H9 (cell line): ENCODE measurements around the gene CAMK2N2. TPM values are rescaled to one million over a fixed set of nuclear protein-coding genes. Genes with fewer than 3 reads are reported as not detected.

Experiments
- DNase-seq: peaks from one replicate; pipeline ENCODE4 v3.0.0-alpha.2; 2017
- H2AFZ ChIP-seq: one replicate; pipeline ENCODE4 v1.6.1; 2013; ENCODE audit warnings: mild to moderate bottlenecking, low read length, control low read depth, moderate library complexity
- H2AK5ac ChIP-seq: 2 replicates; pipeline ENCODE4 v1.6.1; 2013; ENCODE audit warnings: low read length, control low read depth, mixed read lengths; ENCODE audit not compliant: insufficient read length
- H2BK120ac ChIP-seq: one replicate; pipeline ENCODE4 v1.6.1; 2013; ENCODE audit warnings: low read depth, mild to moderate bottlenecking, low read length, control low read depth, inconsistent platforms; ENCODE audit not compliant: poor library complexity, severe bottlenecking
- H2BK12ac ChIP-seq: 2 replicates; pipeline ENCODE4 v1.6.1; 2013; ENCODE audit warnings: low read length, control low read depth, mixed read lengths, low read depth; ENCODE audit not compliant: insufficient read length
- H2BK15ac ChIP-seq: 2 replicates; pipeline ENCODE4 v1.6.1; 2013; ENCODE audit warnings: low read depth, low read length, control low read depth
- H2BK20ac ChIP-seq: one replicate; pipeline ENCODE4 v1.6.1; 2013; ENCODE audit warnings: low read depth, mild to moderate bottlenecking, low read length, control low read depth, inconsistent platforms; ENCODE audit not compliant: poor library complexity, severe bottlenecking
- H2BK5ac ChIP-seq: 2 replicates; pipeline ENCODE4 v1.6.1; 2013; ENCODE audit warnings: low read length, control low read depth, mixed read lengths; ENCODE audit not compliant: insufficient read length
- H3K14ac ChIP-seq: 2 replicates; pipeline ENCODE4 v1.6.1; 2013; ENCODE audit warnings: low read length, control low read depth; ENCODE audit not compliant: insufficient read depth
- H3K18ac ChIP-seq: 2 replicates; pipeline ENCODE4 v1.6.1; 2013; ENCODE audit warnings: low read depth, mild to moderate bottlenecking, mixed read lengths, low read length, control low read depth; ENCODE audit not compliant: insufficient read length
- H3K23ac ChIP-seq: 2 replicates; pipeline ENCODE4 v1.6.1; 2013; ENCODE audit warnings: low read length, control low read depth, mixed read lengths, low read depth; ENCODE audit not compliant: insufficient read length
- H3K23me2 ChIP-seq: 2 replicates; pipeline ENCODE4 v1.6.1; 2013; ENCODE audit warnings: low read depth, mild to moderate bottlenecking, mixed read lengths, low read length, control low read depth; ENCODE audit not compliant: insufficient read length, poor library complexity, severe bottlenecking
- H3K27ac ChIP-seq: 2 replicates; pipeline ENCODE4 v1.5.1; 2013; ENCODE audit warnings: low read length, control low read depth, mixed read lengths, low read depth; ENCODE audit not compliant: insufficient read length
- H3K27me3 ChIP-seq: 2 replicates; pipeline ENCODE4 v1.6.1; 2013; ENCODE audit warnings: low read length, control low read depth, inconsistent platforms; ENCODE audit not compliant: insufficient read depth
- H3K4ac ChIP-seq: 2 replicates; pipeline ENCODE4 v1.6.1; 2013; ENCODE audit warnings: low read depth, mild to moderate bottlenecking, control low read depth, inconsistent platforms, low read length, moderate library complexity
- H3K4me1 ChIP-seq: 2 replicates; pipeline ENCODE4 v1.6.1; 2013; ENCODE audit warnings: low read length, control low read depth, inconsistent platforms; ENCODE audit not compliant: insufficient read depth
- H3K4me2 ChIP-seq: 2 replicates; pipeline ENCODE4 v1.6.1; 2013; ENCODE audit warnings: low read length, control low read depth, mixed read lengths; ENCODE audit not compliant: insufficient read length, insufficient read depth
- H3K56ac ChIP-seq: 2 replicates; pipeline ENCODE4 v1.6.1; 2013; ENCODE audit warnings: low read depth, mild to moderate bottlenecking, mixed read lengths, low read length, control low read depth; ENCODE audit not compliant: insufficient read length
- H3K79me1 ChIP-seq: 2 replicates; pipeline ENCODE4 v1.6.1; 2013; ENCODE audit warnings: low read depth, mild to moderate bottlenecking, moderate library complexity, low read length, control low read depth, inconsistent platforms; ENCODE audit not compliant: insufficient read depth, poor library complexity, severe bottlenecking
- H3K79me2 ChIP-seq: 2 replicates; pipeline ENCODE4 v1.6.1; 2013; ENCODE audit warnings: low read length, control low read depth, inconsistent platforms; ENCODE audit not compliant: insufficient read depth
- H3K9ac ChIP-seq: 2 replicates; pipeline ENCODE4 v1.6.1; 2013; ENCODE audit warnings: low read length, control low read depth, mixed read lengths; ENCODE audit not compliant: insufficient read length; ENCODE audit errors: extremely low read depth
- H3K9me3 ChIP-seq: one replicate; pipeline ENCODE4 v1.6.1; 2013; ENCODE audit warnings: low read depth, low read length, inconsistent platforms; ENCODE audit not compliant: control insufficient read depth
- H3T11ph ChIP-seq: one replicate; pipeline ENCODE4 v1.6.1; 2013; ENCODE audit warnings: mild to moderate bottlenecking, low read length, control low read depth, inconsistent platforms
- H4K20me1 ChIP-seq: one replicate; pipeline ENCODE4 v1.6.1; 2013; ENCODE audit not compliant: control insufficient read depth, insufficient read length, insufficient read depth
- H4K5ac ChIP-seq: 2 replicates; pipeline ENCODE4 v1.6.1; 2013; ENCODE audit warnings: low read depth, mild to moderate bottlenecking, mixed read lengths, low read length, control low read depth; ENCODE audit not compliant: insufficient read length
- H4K8ac ChIP-seq: replicated peaks from 2 replicates; pipeline ENCODE4 v1.6.1; 2013; ENCODE audit warnings: low read length, control low read depth, mixed read lengths, low read depth; ENCODE audit not compliant: insufficient read length
- H4K91ac ChIP-seq: 2 replicates; pipeline ENCODE4 v1.6.1; 2013; ENCODE audit warnings: low read depth, mild to moderate bottlenecking, moderate library complexity, mixed read lengths, low read length, control low read depth; ENCODE audit not compliant: insufficient read length
- H3K27ac Mint-ChIP-seq, 3 experiments: 2 replicates in 2 of 3; 3 replicates in 1 of 3; pipeline ENCODE4 v1.8.0; 2020 to 2021; ENCODE audit warnings: mixed read lengths in 3 of 3, mild to moderate bottlenecking in 1 of 3, moderate library complexity in 1 of 3
- H3K27me3 Mint-ChIP-seq: 2 replicates; pipeline ENCODE4 v1.8.0; 2021; ENCODE audit warnings: low read depth, mild to moderate bottlenecking, moderate library complexity, mixed read lengths
- H3K36me3 Mint-ChIP-seq, 3 experiments: 2 replicates in 2 of 3; 3 replicates in 1 of 3; pipeline ENCODE4 v1.8.0; 2020 to 2021; ENCODE audit warnings: low read depth in 3 of 3, mixed read lengths in 3 of 3; ENCODE audit not compliant: insufficient read depth in 1 of 3
- H3K4me1 Mint-ChIP-seq, 2 experiments: 2 replicates each; pipeline ENCODE4 v1.8.0; 2020; ENCODE audit warnings: mixed read lengths in 2 of 2
- H3K4me3 Mint-ChIP-seq, 2 experiments: 2 replicates in 1 of 2; 3 replicates in 1 of 2; pipeline ENCODE4 v1.8.0; 2020 to 2021; ENCODE audit warnings: mild to moderate bottlenecking in 2 of 2, mixed read lengths in 2 of 2, moderate library complexity in 1 of 2
- H3K9me3 Mint-ChIP-seq, 2 experiments: 2 replicates in 1 of 2; 3 replicates in 1 of 2; pipeline ENCODE4 v1.8.0; 2020; ENCODE audit warnings: mild to moderate bottlenecking in 2 of 2, mixed read lengths in 2 of 2, moderate library complexity in 1 of 2
- CTCF ChIP-seq: fragments of 200-600 bp; sonication (generic); conservative IDR thresholded peaks from 3 replicates; pipeline ENCODE4 v1.8.0; 2021; ENCODE audit warnings: antibody characterized with exemption, mild to moderate bottlenecking
- WGBS: extraction: QIAGEN DNeasy Blood & Tissue Kit; methylation state at CpG from one replicate; pipeline ENCODE4 v1.1.7; 2013; ENCODE audit warnings: missing lambda C conversion rate, low lambda C conversion rate, mixed read lengths; ENCODE audit not compliant: insufficient read length; ENCODE audit errors: extremely low coverage; 5-methylcytosine and 5-hydroxymethylcytosine counted together
- total RNA-seq: library from RNA; stranded (reverse); gene quantifications from 2 replicates; pipeline ENCODE4 v1.2.1, GENCODE V29; 2021

Gene CAMK2N2
- total RNA-seq, 1 experiment from 2014 or later: 12.6 TPM

- Histone ChIP-seq H3K23ac (no peak overlapping the region), H3K9me3 (no peaks in the 10 kb centered on the region), H3K79me1 (no peaks in the 10 kb centered on the region), H4K8ac (no peak overlapping the region), H3K23me2 (no peaks in the 10 kb centered on the region), H3K4me1 (no peaks in the 10 kb centered on the region), H3K27me3 (no peaks in the 10 kb centered on the region), H4K91ac (no peak overlapping the region), H3K79me2 (no peaks in the 10 kb centered on the region), H2BK5ac (no peak overlapping the region), H4K5ac (no peak overlapping the region), H3K14ac (no peak overlapping the region), H2AFZ (no peak overlapping the region), H3K4me2 (no peak overlapping the region), H3K27ac (no peak overlapping the region), H4K20me1 (no peaks in the 10 kb centered on the region), H3T11ph (no peak overlapping the region), H3K56ac (no peak overlapping the region), H3K18ac (no peak overlapping the region), H3K9ac (no peak overlapping the region), H3K4ac (no peak overlapping the region), H2BK20ac (no peak overlapping the region), H2AK5ac (no peak overlapping the region), H2BK15ac (no peak overlapping the region), H2BK12ac (no peak overlapping the region), H2BK120ac (no peak overlapping the region)
- no peak for TF ChIP-seq CTCF
- Mint-ChIP-seq H3K27me3 (peaks cover 1% of the 10 kb centered on the region), H3K36me3 (peaks cover 10 to 26% (median 25%) of the 10 kb centered on the region in 3 experiments), H3K27ac (no peak overlapping the region), H3K4me3 (no peak overlapping the region), H3K4me1 (0 out of 4 replicates have a peak, but pooled peaks cover 0 to 4% of the 10 kb centered on the region in 2 experiments), H3K9me3 (no peaks in the 10 kb centered on the region)
- DNase-seq: no peak
- no CpG with 5 or more reads among the region's 7 CpGs for WGBS
Measured at GRCh38 chr3:184239708-184240107, 21.6 kb downstream of the CAMK2N2 start.
